HG03280 (cell line): Measurements from ENCODE around the gene CREB3L1.

Experiments
- ATAC-seq: cut with Tn5 transposase; IDR thresholded peaks from one replicate; pipeline ENCODE4 v1.9.1; 2021; ENCODE audit warnings: mild to moderate bottlenecking, moderate library complexity; ENCODE audit not compliant: unreplicated experiment

The CREB3L1 gene

GRCh38 chr11:46321757-46322156 lies 44.3 kb downstream of the CREB3L1 start:
- no peak for ATAC-seq

- no peak for ATAC-seq
Observed at GRCh38 chr11:46322759-46323158, 45.3 kb downstream of the CREB3L1 start.

- ATAC-seq = no peak
Observed at GRCh38 chr11:46326813-46327416, 49.5 kb downstream of the CREB3L1 start.

GRCh38 chr11:46327829-46328228 lies 50.4 kb downstream of the CREB3L1 start:
- ATAC-seq = no peak

- ATAC-seq = no peak
Observed at GRCh38 chr11:46330154-46330553, 52.7 kb downstream of the CREB3L1 start.

GRCh38 chr11:46330563-46331281 lies 53.3 kb downstream of the CREB3L1 start:
- no peak for ATAC-seq

GRCh38 chr11:46331282-46331984 lies 54.0 kb downstream of the CREB3L1 start:
- no peak for ATAC-seq

- no peak for ATAC-seq
Observed at GRCh38 chr11:46332093-46332567, 54.7 kb downstream of the CREB3L1 start.

GRCh38 chr11:46332568-46333393 lies 55.3 kb downstream of the CREB3L1 start:
- no peak for ATAC-seq

GRCh38 chr11:46333394-46333947 lies 56.0 kb downstream of the CREB3L1 start:
- ATAC-seq = no peak

GRCh38 chr11:46334211-46334610 lies 56.7 kb downstream of the CREB3L1 start:
- ATAC-seq = no peak

- no peak for ATAC-seq
Observed at GRCh38 chr11:46335271-46335670, 57.8 kb downstream of the CREB3L1 start.

- no peak for ATAC-seq
Observed at GRCh38 chr11:46335890-46336562, 58.6 kb downstream of the CREB3L1 start.

- no peak for ATAC-seq
Observed at GRCh38 chr11:46336563-46337180, 59.2 kb downstream of the CREB3L1 start.

GRCh38 chr11:46337626-46338345 lies 60.3 kb downstream of the CREB3L1 start:
- no peak for ATAC-seq

- no peak for ATAC-seq
Observed at GRCh38 chr11:46338636-46338987, 61.1 kb downstream of the CREB3L1 start.

- no peak for ATAC-seq
Observed at GRCh38 chr11:46338988-46339666, 61.7 kb downstream of the CREB3L1 start.

GRCh38 chr11:46339816-46340215 lies 62.4 kb downstream of the CREB3L1 start:
- no peak for ATAC-seq

- no peak for ATAC-seq
Observed at GRCh38 chr11:46341454-46341853, 64.0 kb downstream of the CREB3L1 start.
